DND-41 (cell line): ENCODE measurements around the gene ARHGAP5.

ENCODE experiments used
- ATAC-seq: fragments of 200-7000 bp; cut with Tn5 transposase; 3 replicates; pipeline ENCODE4 v1.9.1; 2021; ENCODE audit warnings: low read depth; ENCODE audit not compliant: insufficient read depth
- DNase-seq: peaks from one replicate; pipeline ENCODE4 v3.0.0-alpha.2; 2020
- H2AFZ ChIP-seq: 2 replicates; pipeline ENCODE4 v1.6.0; 2012; ENCODE audit warnings: low read depth, low read length
- H3K27ac ChIP-seq: 2 replicates; pipeline ENCODE4 v1.5.1; 2012; ENCODE audit warnings: low read length, inconsistent platforms
- H3K27me3 ChIP-seq: fragments of 200-600 bp; sonication (generic); 2 replicates; pipeline ENCODE4 v1.6.0; 2012; ENCODE audit warnings: low read length, mild to moderate bottlenecking, inconsistent platforms; ENCODE audit not compliant: insufficient read depth, poor library complexity
- H3K36me3 ChIP-seq: 2 replicates; pipeline ENCODE4 v1.5.1; 2012; ENCODE audit warnings: low read length, inconsistent platforms; ENCODE audit not compliant: insufficient read depth
- H3K4me1 ChIP-seq: 2 replicates; pipeline ENCODE4 v1.5.1; 2012; ENCODE audit warnings: mild to moderate bottlenecking, low read length; ENCODE audit not compliant: insufficient read depth
- H3K4me2 ChIP-seq: 2 replicates; pipeline ENCODE4 v1.6.0; 2012; ENCODE audit warnings: mild to moderate bottlenecking, moderate library complexity, low read length, inconsistent platforms; ENCODE audit not compliant: insufficient read depth
- H3K4me3 ChIP-seq, 2 experiments: fragments of 200-600 bp in 1 of 2; shearing (Covaris generic) in 1 of 2; 2 replicates each; pipeline ENCODE4 v1.5.1; 2012 to 2016; ENCODE audit warnings: inconsistent platforms in 2 of 2, low read length in 2 of 2, mild to moderate bottlenecking in 2 of 2, low read depth in 1 of 2, moderate library complexity in 1 of 2
- H3K79me2 ChIP-seq: 2 replicates; pipeline ENCODE4 v1.6.0; 2012; ENCODE audit warnings: low read length, inconsistent platforms; ENCODE audit not compliant: insufficient read depth
- H3K9ac ChIP-seq: 2 replicates; pipeline ENCODE4 v1.6.0; 2012; ENCODE audit warnings: low read depth, mild to moderate bottlenecking, inconsistent platforms, low read length, moderate library complexity
- H3K9me3 ChIP-seq: 2 replicates; pipeline ENCODE4 v1.5.1; 2012; ENCODE audit warnings: low read length, moderate library complexity, mild to moderate bottlenecking, inconsistent platforms; ENCODE audit not compliant: insufficient read depth, severe bottlenecking
- H4K20me1 ChIP-seq: 2 replicates; pipeline ENCODE4 v1.6.0; 2012; ENCODE audit warnings: low read length; ENCODE audit not compliant: insufficient read depth
- CTCF ChIP-seq: IDR thresholded peaks from 2 replicates; pipeline ENCODE4 v1.5.1; 2012; ENCODE audit warnings: borderline replicate concordance, low read length, moderate library complexity, mild to moderate bottlenecking; ENCODE audit not compliant: poor library complexity, severe bottlenecking; ENCODE audit errors: extremely low read depth
- EZH2 ChIP-seq: IDR thresholded peaks from 3 replicates; pipeline ENCODE4 v1.6.1; 2012; ENCODE audit warnings: borderline replicate concordance, low read depth, mild to moderate bottlenecking, moderate library complexity, low read length, inconsistent platforms; ENCODE audit not compliant: severe bottlenecking

Gene ARHGAP5

GRCh38 chr14:32186248-32186647 lies 109.1 kb downstream of the ARHGAP5 start:
- DNase-seq (no peak), ATAC-seq (no peak)
- Histone ChIP-seq H3K4me1 (no peaks in the 10 kb centered on the region), H3K9ac (no peak overlapping the region), H4K20me1 (no peaks in the 10 kb centered on the region), H3K4me3 (no peak overlapping the region), H2AFZ (no peak overlapping the region), H3K27me3 (no peaks in the 10 kb centered on the region), H3K79me2 (no peaks in the 10 kb centered on the region), H3K4me2 (no peak overlapping the region), H3K36me3 (no peaks in the 10 kb centered on the region), H3K9me3 (no peaks in the 10 kb centered on the region), H3K27ac (no peak overlapping the region)
- TF ChIP-seq CTCF (no peak), EZH2 (no peak)

GRCh38 chr14:32189811-32190210 lies 112.7 kb downstream of the ARHGAP5 start:
- Histone ChIP-seq H3K9ac (no peak overlapping the region), H3K4me1 (no peaks in the 10 kb centered on the region), H3K4me3 (no peak overlapping the region), H3K9me3 (no peaks in the 10 kb centered on the region), H3K4me2 (no peak overlapping the region), H3K27me3 (no peaks in the 10 kb centered on the region), H2AFZ (no peak overlapping the region), H3K79me2 (no peaks in the 10 kb centered on the region), H3K27ac (no peak overlapping the region), H4K20me1 (no peaks in the 10 kb centered on the region), H3K36me3 (no peaks in the 10 kb centered on the region)
- TF ChIP-seq EZH2: no peak
- TF ChIP-seq CTCF: no peak
- DNase-seq (no peak), ATAC-seq (no peak)

DNA sequence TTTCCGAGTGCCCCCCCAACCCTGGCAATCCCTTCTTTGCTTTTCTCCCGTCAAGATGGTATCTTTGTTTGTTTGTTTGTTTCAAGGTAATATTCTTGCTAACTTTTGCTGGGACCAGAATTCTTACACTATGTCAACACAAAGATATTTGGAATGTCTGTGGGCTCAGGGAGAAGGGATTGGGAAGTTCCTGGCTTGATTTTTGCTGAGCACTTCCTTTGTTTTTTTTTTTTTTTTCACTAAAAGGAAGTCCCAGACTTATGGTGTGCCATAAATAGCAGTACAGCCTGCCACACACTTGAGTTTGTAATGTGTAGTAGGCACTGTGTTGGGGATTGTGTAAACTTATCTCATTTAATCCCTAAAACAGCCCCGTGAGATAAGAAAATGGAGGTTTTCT lies 113.6 kb downstream of the ARHGAP5 start:
- Histone ChIP-seq H3K4me3 (no peak overlapping the region), H3K4me1 (no peaks in the 10 kb centered on the region), H3K9ac (no peak overlapping the region), H3K27me3 (no peaks in the 10 kb centered on the region), H3K36me3 (no peaks in the 10 kb centered on the region), H3K9me3 (no peaks in the 10 kb centered on the region), H4K20me1 (no peaks in the 10 kb centered on the region), H3K27ac (no peak overlapping the region), H3K79me2 (no peaks in the 10 kb centered on the region), H2AFZ (no peak overlapping the region), H3K4me2 (no peak overlapping the region)
- TF ChIP-seq CTCF (no peak), EZH2 (no peak)
- DNase-seq (no peak), ATAC-seq (no peak)
